ENCODE measurements around the gene UBAC1.
"Not testable (repeated sequence)": the region's sequence is repeated elsewhere in the genome, so short reads cannot be mapped to it uniquely, and the experiment has no call there.

Gene UBAC1

DNA sequence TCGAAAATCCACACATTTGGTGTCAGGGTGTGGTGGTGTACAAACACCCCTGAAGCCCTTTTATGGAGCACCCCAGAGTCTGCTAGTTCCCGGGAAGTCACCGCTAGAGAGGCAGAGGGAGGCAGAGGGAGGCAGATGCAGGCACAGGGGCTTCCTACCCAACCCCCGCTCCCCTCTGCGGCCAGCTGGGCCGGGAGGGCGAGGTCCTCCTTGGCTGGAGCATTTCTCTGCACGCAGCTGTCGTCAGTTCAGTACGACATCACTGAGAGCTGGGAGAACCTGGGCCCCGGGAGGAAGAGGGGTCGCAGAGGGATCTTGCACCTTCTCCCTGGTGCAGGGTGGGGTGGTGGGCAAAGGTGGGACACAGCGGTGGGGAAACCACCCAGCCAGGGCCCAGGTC, 15.8 kb upstream of the UBAC1 start:
- DNase-seq: no peak

DNA sequence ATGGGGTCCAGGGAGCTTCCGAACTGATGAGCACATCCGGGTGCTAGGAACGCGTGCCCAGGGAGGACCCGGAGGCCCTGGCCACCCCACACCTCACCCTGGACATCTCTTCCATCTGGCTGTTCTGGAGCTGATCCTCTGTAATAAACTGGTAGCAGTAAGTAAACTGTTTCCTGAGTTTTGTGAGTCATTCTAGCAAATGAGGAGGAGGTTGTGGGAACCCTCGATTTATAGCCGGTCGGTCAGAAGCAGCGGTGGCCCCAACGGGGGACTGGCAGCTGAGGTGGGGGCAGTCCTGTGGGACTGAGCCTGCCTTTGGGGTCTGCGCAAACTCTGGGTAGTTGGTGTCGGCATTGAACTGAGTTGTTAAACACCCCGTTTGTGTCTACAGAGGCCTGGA, 15.4 kb upstream of the UBAC1 start:
- no peak for DNase-seq

DNA sequence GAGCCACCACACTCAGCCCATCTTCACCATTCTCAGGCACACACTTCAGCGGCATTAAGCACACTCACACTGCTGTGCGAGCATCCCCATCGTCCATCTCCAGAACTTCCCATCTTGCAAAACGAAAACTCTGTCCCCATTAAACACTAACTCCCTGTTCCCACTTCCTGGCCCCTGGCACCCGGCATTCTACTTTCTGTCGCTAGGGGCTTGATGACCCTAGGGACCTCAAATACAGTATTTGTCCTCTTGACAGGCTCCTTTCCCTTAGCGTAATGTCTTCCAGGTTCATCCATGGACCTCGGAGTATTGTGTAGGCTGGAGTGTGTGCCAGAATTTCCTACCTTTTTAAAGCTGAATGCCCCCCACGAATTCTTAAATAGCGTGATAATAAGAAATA, 14.7 kb upstream of the UBAC1 start:
- DNase-seq: no peak

GRCh38 chr9:135974220-135974573, 13.0 kb upstream of the UBAC1 start:
- no peak for DNase-seq

GRCh38 chr9:135973277-135974219, 12.4 kb upstream of the UBAC1 start:
- DNase-seq: no peak

GRCh38 chr9:135971892-135972291, 10.7 kb upstream of the UBAC1 start:
- no peak for DNase-seq

GRCh38 chr9:135971111-135971766, 10.1 kb upstream of the UBAC1 start:
- no peak for DNase-seq

GRCh38 chr9:135970128-135970815, 9.1 kb upstream of the UBAC1 start:
- DNase-seq: no peak

- no peak for DNase-seq
These were observed 8.0 kb upstream of the UBAC1 start for GRCh38 chr9:135969064-135969683.

DNA sequence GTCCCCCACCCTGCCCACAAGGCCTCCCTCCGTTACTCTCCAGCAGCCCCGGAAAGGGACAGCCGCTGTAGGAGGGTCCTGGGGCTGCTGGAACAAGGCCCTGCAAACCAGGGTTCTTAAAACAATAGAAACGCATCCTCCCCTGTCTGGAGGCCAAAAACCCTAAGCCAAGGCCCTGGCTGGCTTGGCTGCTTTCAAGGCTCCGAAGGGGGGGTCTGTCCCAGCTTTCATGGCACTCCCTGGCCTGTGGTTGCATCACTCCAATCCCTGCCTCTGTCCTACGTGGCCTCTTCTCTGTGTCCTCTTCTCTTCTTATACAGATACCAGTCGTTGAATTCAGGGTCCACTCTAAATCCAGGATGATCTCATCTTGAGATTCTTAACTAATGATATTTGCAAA, 7.4 kb upstream of the UBAC1 start:
- DNase-seq: no peak

DNA sequence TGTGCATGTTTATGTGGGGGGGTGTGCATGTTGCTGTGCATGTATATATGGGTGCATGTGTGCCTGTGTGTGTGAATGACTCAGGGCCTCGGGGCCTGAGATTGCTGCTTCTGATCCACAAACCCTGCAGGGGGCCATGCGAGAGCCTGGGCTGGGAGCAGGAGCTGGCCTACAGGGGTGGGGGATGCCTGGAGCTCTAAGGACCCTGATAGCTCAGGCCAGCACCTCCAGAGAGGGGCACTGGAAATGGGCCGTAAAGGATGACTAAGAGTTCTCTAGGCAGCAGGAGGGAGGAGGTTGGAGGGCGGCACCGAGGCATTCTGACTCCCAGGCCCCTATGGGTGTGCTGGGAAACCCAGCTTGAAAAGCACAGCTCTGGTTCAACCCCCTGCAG, 6.9 kb upstream of the UBAC1 start:
- no peak for DNase-seq

DNA sequence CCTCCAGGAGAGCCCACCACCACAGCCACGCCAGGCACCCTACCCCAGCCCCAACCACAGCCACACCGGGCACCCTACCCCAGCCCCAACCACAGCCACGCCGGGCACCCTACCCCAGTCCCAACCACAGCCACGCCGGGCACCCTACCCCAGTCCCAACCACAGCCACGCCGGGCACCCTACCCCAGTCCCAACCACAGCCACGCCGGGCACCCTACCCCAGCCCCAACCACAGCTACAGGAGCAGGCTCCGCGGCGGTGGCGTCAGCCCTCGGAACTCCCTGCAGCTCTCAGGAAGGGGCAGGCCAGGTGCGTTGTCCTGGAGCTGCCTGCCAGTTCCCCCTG, 5.7 kb upstream of the UBAC1 start:
- not testable (repeated sequence) for DNase-seq

DNA sequence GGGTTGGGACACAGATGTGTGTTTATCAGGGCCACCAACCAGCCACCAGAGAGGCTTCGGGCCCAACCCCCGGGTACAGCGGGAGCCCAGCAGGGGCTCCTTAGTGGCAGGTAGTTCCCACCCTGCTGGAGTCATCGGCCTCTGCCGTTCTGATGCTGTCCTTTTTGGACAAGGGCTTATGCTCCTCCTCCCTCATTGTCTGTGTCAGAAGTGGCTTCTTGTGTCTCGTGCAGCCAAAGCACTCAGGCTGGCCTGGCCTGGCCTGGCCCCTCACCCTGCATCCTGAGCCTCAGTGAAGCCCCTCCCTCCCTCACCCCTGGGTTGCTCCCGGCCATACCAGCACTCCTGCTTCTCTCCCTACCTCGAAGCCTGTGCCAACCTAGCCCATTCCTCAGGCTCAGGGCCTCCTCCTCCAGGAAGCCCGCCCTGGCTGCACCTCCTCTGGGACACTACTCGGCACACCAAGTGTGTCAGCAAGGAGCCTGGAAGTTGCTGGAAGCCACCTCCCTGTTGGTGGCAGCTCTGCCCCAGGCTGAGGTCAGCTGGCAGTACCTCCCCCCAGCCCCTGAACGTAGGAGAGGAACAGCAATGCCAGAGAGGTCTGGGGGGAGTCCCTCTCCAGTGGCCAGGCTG, 4.1 kb upstream of the UBAC1 start:
- DNase-seq: no peak

- no peak for DNase-seq
These were observed 2.8 kb upstream of the UBAC1 start for GRCh38 chr9:135963938-135964337.

GRCh38 chr9:135963338-135963737, 2.2 kb upstream of the UBAC1 start:
- DNase-seq: no peak

- no peak for DNase-seq
These were observed 1.6 kb upstream of the UBAC1 start for GRCh38 chr9:135962696-135963307.

DNA sequence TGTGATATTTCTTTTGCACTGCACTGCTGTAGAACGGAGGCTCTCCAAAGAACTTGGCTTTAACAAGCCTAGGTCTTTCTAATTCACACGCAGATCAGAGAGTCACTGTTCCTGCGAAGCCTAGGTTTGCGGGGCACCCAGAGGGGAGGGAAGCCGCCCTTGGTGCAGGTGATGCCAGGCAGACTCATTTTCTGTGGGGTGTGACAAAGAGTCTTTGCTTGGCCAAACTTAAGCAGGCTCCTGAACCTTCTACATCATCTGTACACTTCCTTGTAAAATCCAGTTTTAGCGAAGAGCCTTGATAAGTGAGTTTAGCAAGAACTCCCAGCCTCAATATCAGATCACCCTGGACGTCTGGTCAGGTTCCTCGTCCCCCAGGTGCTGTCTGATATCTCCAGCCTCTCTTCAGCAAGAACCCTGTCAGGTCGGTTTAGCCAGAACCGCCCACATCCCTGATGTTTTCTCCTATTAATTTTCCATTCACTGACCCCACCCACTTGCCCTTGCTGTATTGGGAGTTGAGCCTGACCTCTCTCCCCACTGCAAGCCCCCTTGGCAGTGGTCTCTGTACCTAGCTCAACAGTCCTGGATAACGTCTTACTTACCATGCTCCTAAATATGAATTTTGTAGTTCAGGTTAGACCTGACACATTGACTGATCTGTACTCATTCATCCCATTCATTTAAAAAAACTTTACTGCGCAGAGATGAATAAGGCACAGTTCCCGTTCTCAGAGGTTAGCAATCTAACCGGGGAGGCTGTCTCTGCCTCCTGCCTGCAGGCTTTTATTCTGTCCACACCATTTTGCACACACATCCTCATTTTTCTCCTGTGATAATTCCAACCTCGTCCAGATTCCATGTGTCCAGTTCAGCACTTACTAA, 880 bp upstream of the UBAC1 start:
- no peak for DNase-seq

GRCh38 chr9:135960411-135961276, 529 bp downstream of the UBAC1 start:
- DNase-seq: no peak

GRCh38 chr9:135959814-135960213, 1.4 kb downstream of the UBAC1 start:
- DNase-seq: no peak

DNA sequence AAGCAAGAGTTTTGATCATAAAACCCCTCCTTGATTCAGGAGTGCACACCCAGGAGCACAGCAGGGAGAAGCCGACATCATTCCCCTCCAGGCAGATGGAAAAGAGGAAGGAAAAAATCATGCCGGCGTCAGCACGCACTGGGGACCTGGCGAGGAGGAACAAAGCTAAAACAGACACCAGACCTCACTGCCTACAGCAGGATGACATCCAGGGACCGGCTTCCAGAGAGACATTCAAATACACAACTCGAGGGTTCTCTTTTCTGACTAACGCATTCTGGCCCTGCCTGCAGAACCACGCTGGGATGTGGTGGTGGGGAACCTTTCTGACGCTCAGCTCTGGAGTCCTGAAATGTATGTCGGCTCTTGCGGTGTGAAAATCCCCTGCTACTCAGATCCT, 2.7 kb downstream of the UBAC1 start:
- no peak for DNase-seq

DNA sequence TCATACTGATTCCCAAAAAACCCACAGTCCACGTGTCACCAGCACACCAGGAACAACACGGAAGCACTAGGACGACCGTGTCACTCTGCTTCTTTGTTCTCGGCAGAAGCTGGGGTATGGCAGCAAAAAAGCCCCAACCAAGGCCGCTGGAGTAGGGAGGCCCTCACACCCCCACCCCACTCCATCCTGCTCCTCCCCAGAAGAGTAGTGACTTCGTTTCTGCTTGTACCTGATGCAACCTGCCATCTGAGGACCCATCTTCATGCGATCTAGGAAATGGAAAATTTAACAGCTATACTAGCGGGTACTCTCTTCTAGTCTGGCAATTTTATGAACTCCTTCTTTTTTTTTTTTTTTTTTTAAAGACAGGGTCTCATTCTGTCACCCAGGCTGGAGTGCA, 3.7 kb downstream of the UBAC1 start:
- DNase-seq: no peak

All from NCI-H187 treated with DMSO at 0.1 percent for 48 hours (cell line).